ENCODE measurements around the gene ADRA2C.

The ADRA2C gene

GRCh38 chr4:3772632-3773031 is 6.4 kb downstream of the ADRA2C start:
- Histone ChIP-seq H3K4me1 (ENCODE audit: insufficient read depth, low read length) (no peaks in the 10 kb centered on the region), H3K27me3 (ENCODE audit: insufficient read depth, low read length) (peaks cover 12% of the 10 kb centered on the region), H3K9ac (ENCODE audit: low read depth, low read length) (no peak overlapping the region)

GRCh38 chr4:3773552-3774001 is 7.4 kb downstream of the ADRA2C start:
- Histone ChIP-seq H3K27ac (ENCODE audit: low read depth, low read length) (no peak overlapping the region), H3K36me3 (ENCODE audit: insufficient read depth, low read length) (no peaks in the 10 kb centered on the region), H3K9me3 (ENCODE audit: insufficient read depth, low read depth, low read length) (no peaks in the 10 kb centered on the region), H3K9ac (ENCODE audit: low read depth, low read length) (no peak overlapping the region), H3K27me3 (ENCODE audit: insufficient read depth, low read length) (peaks cover 2% of the 10 kb centered on the region; the same call in 1 of the 2 replicates), H3K4me1 (ENCODE audit: insufficient read depth, low read length) (no peaks in the 10 kb centered on the region), H3K4me3 (ENCODE audit: low read length) (no peak overlapping the region)
- 88% methylated on average over 17 of the region's 17 CpGs for WGBS

More at GRCh38 chr4:3772632-3773031, 6.4 kb downstream of the ADRA2C start:
- Histone ChIP-seq H3K27ac (ENCODE audit: low read depth, low read length) (no peak overlapping the region), H3K36me3 (ENCODE audit: insufficient read depth, low read length) (no peaks in the 10 kb centered on the region), H3K4me3 (ENCODE audit: low read length) (no peak overlapping the region), H3K9me3 (ENCODE audit: insufficient read depth, low read depth, low read length) (no peaks in the 10 kb centered on the region)
- WGBS: 90% methylated on average over 8 of the region's 8 CpGs

- WGBS: 88% methylated on average over 19 of the region's 19 CpGs
- H3K4me3 ChIP-seq (ENCODE audit: low read length): no peak overlapping the region
- no peaks in the 10 kb centered on the region for H3K4me1 ChIP-seq (ENCODE audit: insufficient read depth, low read length)
- no peaks in the 10 kb centered on the region for H3K9me3 ChIP-seq (ENCODE audit: insufficient read depth, low read depth, low read length)
- no peak overlapping the region for H3K27ac ChIP-seq (ENCODE audit: low read depth, low read length)
- no peaks in the 10 kb centered on the region for H3K36me3 ChIP-seq (ENCODE audit: insufficient read depth, low read length)
- H3K9ac ChIP-seq (ENCODE audit: low read depth, low read length): no peak overlapping the region
- H3K27me3 ChIP-seq (ENCODE audit: insufficient read depth, low read length): no peaks in the 10 kb centered on the region
Measured at GRCh38 chr4:3774253-3774883, 8.2 kb downstream of the ADRA2C start.

GRCh38 chr4:3775005-3775404 is 8.8 kb downstream of the ADRA2C start:
- no peaks in the 10 kb centered on the region for H3K27me3 ChIP-seq (ENCODE audit: insufficient read depth, low read length)
- no peaks in the 10 kb centered on the region for H3K36me3 ChIP-seq (ENCODE audit: insufficient read depth, low read length)
- H3K9ac ChIP-seq (ENCODE audit: low read depth, low read length): no peak overlapping the region
- no peak overlapping the region for H3K4me3 ChIP-seq (ENCODE audit: low read length)
- H3K4me1 ChIP-seq (ENCODE audit: insufficient read depth, low read length): no peaks in the 10 kb centered on the region
- H3K9me3 ChIP-seq (ENCODE audit: insufficient read depth, low read depth, low read length): no peaks in the 10 kb centered on the region
- WGBS: 81% methylated on average over 16 of the region's 16 CpGs
- H3K27ac ChIP-seq (ENCODE audit: low read depth, low read length): no peak overlapping the region

GRCh38 chr4:3775576-3775975 is 9.4 kb downstream of the ADRA2C start:
- Histone ChIP-seq H3K4me1 (ENCODE audit: insufficient read depth, low read length) (peaks cover 4% of the 10 kb centered on the region; the same call in 1 of the 2 replicates), H3K4me3 (ENCODE audit: low read length) (no peak overlapping the region), H3K9ac (ENCODE audit: low read depth, low read length) (no peak overlapping the region), H3K27me3 (ENCODE audit: insufficient read depth, low read length) (no peaks in the 10 kb centered on the region), H3K9me3 (ENCODE audit: insufficient read depth, low read depth, low read length) (no peaks in the 10 kb centered on the region), H3K36me3 (ENCODE audit: insufficient read depth, low read length) (no peaks in the 10 kb centered on the region), H3K27ac (ENCODE audit: low read depth, low read length) (no peak overlapping the region)
- 84% methylated on average over 4 of the region's 4 CpGs for WGBS

GRCh38 chr4:3776166-3777032 is 10.2 kb downstream of the ADRA2C start:
- H3K9ac ChIP-seq (ENCODE audit: low read depth, low read length): no peak overlapping the region
- no peaks in the 10 kb centered on the region for H3K9me3 ChIP-seq (ENCODE audit: insufficient read depth, low read depth, low read length)
- no peak overlapping the region for H3K27ac ChIP-seq (ENCODE audit: low read depth, low read length)
- no peaks in the 10 kb centered on the region for H3K27me3 ChIP-seq (ENCODE audit: insufficient read depth, low read length)
- peaks cover 5% of the 10 kb centered on the region; the same call in 1 of the 2 replicates for H3K4me1 ChIP-seq (ENCODE audit: insufficient read depth, low read length)
- H3K36me3 ChIP-seq (ENCODE audit: insufficient read depth, low read length): no peaks in the 10 kb centered on the region
- no peak overlapping the region for H3K4me3 ChIP-seq (ENCODE audit: low read length)
- WGBS: 90% methylated on average over 22 of the region's 22 CpGs

GRCh38 chr4:3777033-3777390 is 10.8 kb downstream of the ADRA2C start:
- Histone ChIP-seq H3K4me1 (ENCODE audit: insufficient read depth, low read length) (peaks cover 5% of the 10 kb centered on the region; the same call in 1 of the 2 replicates), H3K27me3 (ENCODE audit: insufficient read depth, low read length) (no peaks in the 10 kb centered on the region), H3K27ac (ENCODE audit: low read depth, low read length) (no peak overlapping the region), H3K36me3 (ENCODE audit: insufficient read depth, low read length) (no peaks in the 10 kb centered on the region), H3K9me3 (ENCODE audit: insufficient read depth, low read depth, low read length) (no peaks in the 10 kb centered on the region), H3K9ac (ENCODE audit: low read depth, low read length) (no peak overlapping the region), H3K4me3 (ENCODE audit: low read length) (no peak overlapping the region)
- 92% methylated on average over 5 of the region's 5 CpGs for WGBS

- no peaks in the 10 kb centered on the region for H3K9me3 ChIP-seq (ENCODE audit: insufficient read depth, low read depth, low read length)
- H3K4me3 ChIP-seq (ENCODE audit: low read length): no peak overlapping the region
- no peaks in the 10 kb centered on the region for H3K27me3 ChIP-seq (ENCODE audit: insufficient read depth, low read length)
- H3K27ac ChIP-seq (ENCODE audit: low read depth, low read length): no peak overlapping the region
- 94% methylated on average over 13 of the region's 13 CpGs for WGBS
- H3K4me1 ChIP-seq (ENCODE audit: insufficient read depth, low read length): peaks cover 5% of the 10 kb centered on the region; the same call in 1 of the 2 replicates
- no peak overlapping the region for H3K9ac ChIP-seq (ENCODE audit: low read depth, low read length)
- H3K36me3 ChIP-seq (ENCODE audit: insufficient read depth, low read length): no peaks in the 10 kb centered on the region
Measured at GRCh38 chr4:3777669-3778068, 11.5 kb downstream of the ADRA2C start.

GRCh38 chr4:3779509-3779908 is 13.3 kb downstream of the ADRA2C start:
- Histone ChIP-seq H3K27me3 (ENCODE audit: insufficient read depth, low read length) (no peaks in the 10 kb centered on the region), H3K4me1 (ENCODE audit: insufficient read depth, low read length) (peaks cover 5% of the 10 kb centered on the region; the same call in 1 of the 2 replicates), H3K27ac (ENCODE audit: low read depth, low read length) (no peak overlapping the region), H3K9me3 (ENCODE audit: insufficient read depth, low read depth, low read length) (no peaks in the 10 kb centered on the region), H3K4me3 (ENCODE audit: low read length) (no peak overlapping the region), H3K9ac (ENCODE audit: low read depth, low read length) (no peak overlapping the region), H3K36me3 (ENCODE audit: insufficient read depth, low read length) (no peaks in the 10 kb centered on the region)
- 90% methylated on average over 6 of the region's 6 CpGs for WGBS

- no peaks in the 10 kb centered on the region for H3K27me3 ChIP-seq (ENCODE audit: insufficient read depth, low read length)
- H3K27ac ChIP-seq (ENCODE audit: low read depth, low read length): no peak overlapping the region
- 81% methylated on average over 21 of the region's 21 CpGs for WGBS
- no peak overlapping the region for H3K9ac ChIP-seq (ENCODE audit: low read depth, low read length)
- no peaks in the 10 kb centered on the region for H3K9me3 ChIP-seq (ENCODE audit: insufficient read depth, low read depth, low read length)
- no peaks in the 10 kb centered on the region for H3K36me3 ChIP-seq (ENCODE audit: insufficient read depth, low read length)
- H3K4me3 ChIP-seq (ENCODE audit: low read length): no peak overlapping the region
- peaks cover 5% of the 10 kb centered on the region; the same call in 1 of the 2 replicates for H3K4me1 ChIP-seq (ENCODE audit: insufficient read depth, low read length)
Measured at GRCh38 chr4:3780347-3781171, 14.4 kb downstream of the ADRA2C start.

Measured in HUES64 (cell line).